ENCODE data around the gene SDK2.

- TF ChIP-seq, protein P1, sequence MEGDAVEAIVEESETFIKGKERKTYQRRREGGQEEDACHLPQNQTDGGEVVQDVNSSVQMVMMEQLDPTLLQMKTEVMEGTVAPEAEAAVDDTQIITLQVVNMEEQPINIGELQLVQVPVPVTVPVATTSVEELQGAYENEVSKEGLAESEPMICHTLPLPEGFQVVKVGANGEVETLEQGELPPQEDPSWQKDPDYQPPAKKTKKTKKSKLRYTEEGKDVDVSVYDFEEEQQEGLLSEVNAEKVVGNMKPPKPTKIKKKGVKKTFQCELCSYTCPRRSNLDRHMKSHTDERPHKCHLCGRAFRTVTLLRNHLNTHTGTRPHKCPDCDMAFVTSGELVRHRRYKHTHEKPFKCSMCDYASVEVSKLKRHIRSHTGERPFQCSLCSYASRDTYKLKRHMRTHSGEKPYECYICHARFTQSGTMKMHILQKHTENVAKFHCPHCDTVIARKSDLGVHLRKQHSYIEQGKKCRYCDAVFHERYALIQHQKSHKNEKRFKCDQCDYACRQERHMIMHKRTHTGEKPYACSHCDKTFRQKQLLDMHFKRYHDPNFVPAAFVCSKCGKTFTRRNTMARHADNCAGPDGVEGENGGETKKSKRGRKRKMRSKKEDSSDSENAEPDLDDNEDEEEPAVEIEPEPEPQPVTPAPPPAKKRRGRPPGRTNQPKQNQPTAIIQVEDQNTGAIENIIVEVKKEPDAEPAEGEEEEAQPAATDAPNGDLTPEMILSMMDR (IDR thresholded peaks at IDR 0.05; ENCODE audit: low read depth, low read length, poor library complexity, severe bottlenecking) = no peak
- no peak for TF ChIP-seq EZH2phosphoT487 (IDR thresholded peaks at IDR 0.05; ENCODE audit: borderline replicate concordance, low read length)
Observed at GRCh38 chr17:73476890-73477350, 167.3 kb downstream of the SDK2 start.

All from DOHH2 (cell line).